HFFc6 (cell line): Measurements from ENCODE around the gene P2RX6. TPM values are rescaled to one million over a fixed set of nuclear protein-coding genes. Genes with fewer than 3 reads are reported as not detected.

Experiments used
- DNase-seq: peaks from one replicate; pipeline ENCODE4 v3.0.0-alpha.2; 2018
- H3K27ac Mint-ChIP-seq: 2 replicates; pipeline ENCODE4 v1.8.0; 2020; ENCODE audit warnings: mild to moderate bottlenecking, mixed read lengths
- H3K27me3 Mint-ChIP-seq: 2 replicates; pipeline ENCODE4 v1.8.0; 2021; ENCODE audit warnings: mild to moderate bottlenecking, moderate library complexity, mixed read lengths; ENCODE audit not compliant: insufficient read depth
- H3K36me3 Mint-ChIP-seq: 2 replicates; pipeline ENCODE4 v1.8.0; 2021; ENCODE audit warnings: low read depth, mixed read lengths
- H3K4me1 Mint-ChIP-seq: 2 replicates; pipeline ENCODE4 v1.8.0; 2020; ENCODE audit warnings: low read depth, mixed read lengths
- H3K4me3 Mint-ChIP-seq: 2 replicates; pipeline ENCODE4 v1.8.0; 2020; ENCODE audit warnings: mild to moderate bottlenecking, moderate library complexity, mixed read lengths
- H3K9me3 Mint-ChIP-seq: 2 replicates; pipeline ENCODE4 v1.8.0; 2020; ENCODE audit warnings: mild to moderate bottlenecking, mixed read lengths
- CTCF ChIP-seq: fragments of 200-600 bp; sonication (generic); IDR thresholded peaks from 2 replicates; pipeline ENCODE4 v1.5.0; 2021; ENCODE audit warnings: antibody characterized with exemption, mild to moderate bottlenecking
- total RNA-seq, 6 experiments: library from RNA; stranded (reverse); fragmentation: NEBNext Ultra II Directional; extraction: Animal tissue kit (Norgen Biotek cat#: 25700); gene quantifications; 2 replicates in 1 of 6; 3 replicates in 5 of 6; pipeline ENCODE4 v1.2.3, GENCODE V29; 2021

The P2RX6 gene
- total RNA-seq, 6 experiments from 2014 or later: 1.6 to 4.0 (median 1.9) TPM

DNA sequence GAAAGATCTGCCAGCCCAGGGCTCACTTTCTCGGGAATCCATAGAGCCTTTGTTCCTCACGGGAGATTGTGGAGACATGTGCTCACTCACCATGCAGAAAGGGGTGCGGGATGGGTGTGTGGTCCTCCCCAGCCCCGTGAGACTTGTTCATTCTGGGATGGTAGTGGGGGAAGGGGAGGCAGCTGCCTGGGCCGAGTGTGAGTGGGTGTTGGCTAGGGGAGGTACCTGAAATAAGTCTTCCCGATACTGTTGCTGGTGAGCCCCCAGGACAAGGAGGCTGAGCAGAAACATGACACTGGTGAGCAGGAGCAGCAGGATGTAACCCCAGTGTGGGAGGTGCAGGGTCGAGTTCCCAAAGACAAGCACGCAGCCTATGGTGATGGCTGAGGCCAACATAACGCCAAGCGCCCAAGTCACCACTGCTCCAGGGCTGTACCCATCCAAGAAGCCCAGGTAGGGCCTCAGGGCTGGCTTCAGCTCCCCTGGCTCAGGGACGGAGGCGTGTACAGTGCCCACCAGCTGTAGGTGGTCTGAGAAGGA lies 14.6 kb downstream of the P2RX6 start:
- no peak for DNase-seq
- Mint-ChIP-seq H3K4me1 (peaks cover 12% of the 10 kb centered on the region), H3K27me3 (peaks cover 10% of the 10 kb centered on the region), H3K9me3 (no peaks in the 10 kb centered on the region), H3K27ac (no peak overlapping the region), H3K36me3 (no peaks in the 10 kb centered on the region), H3K4me3 (no peak overlapping the region)
- no peak for TF ChIP-seq CTCF

DNA sequence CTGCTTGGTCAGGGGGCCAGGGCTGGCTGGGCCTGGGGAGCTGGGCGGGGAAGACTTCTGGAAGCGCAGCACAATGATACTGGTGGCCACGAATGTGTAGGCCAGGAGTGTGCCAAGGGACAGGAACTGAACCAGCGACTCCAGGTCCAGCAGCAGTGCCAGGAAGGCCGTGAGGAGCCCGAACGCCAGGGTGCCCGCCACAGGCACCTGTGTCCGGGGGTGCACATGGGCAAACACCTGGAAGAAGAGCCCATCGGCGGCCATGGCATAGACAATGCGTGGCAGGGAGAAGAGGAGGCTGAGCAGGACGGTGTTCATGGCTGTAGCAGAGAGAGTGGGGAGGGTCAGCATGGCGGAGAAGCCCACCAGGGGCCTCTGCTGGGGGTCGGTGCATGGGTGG lies 15.1 kb downstream of the P2RX6 start:
- Mint-ChIP-seq H3K4me3 (no peak overlapping the region), H3K9me3 (no peaks in the 10 kb centered on the region), H3K27me3 (peaks cover 11% of the 10 kb centered on the region), H3K4me1 (peaks cover 12% of the 10 kb centered on the region), H3K36me3 (no peaks in the 10 kb centered on the region), H3K27ac (no peak overlapping the region)
- no peak for DNase-seq
- no peak for TF ChIP-seq CTCF

GRCh38 chr22:21030621-21031544 lies 15.9 kb downstream of the P2RX6 start:
- H3K9me3 Mint-ChIP-seq: no peaks in the 10 kb centered on the region
- TF ChIP-seq CTCF: no peak

GRCh38 chr22:21031545-21032036 lies 16.6 kb downstream of the P2RX6 start:
- Mint-ChIP-seq H3K27me3 (peaks cover 11% of the 10 kb centered on the region), H3K36me3 (no peaks in the 10 kb centered on the region), H3K9me3 (no peaks in the 10 kb centered on the region), H3K27ac (no peak overlapping the region), H3K4me3 (no peak overlapping the region), H3K4me1 (peaks cover 12% of the 10 kb centered on the region)
- no peak for TF ChIP-seq CTCF
- no peak for DNase-seq

More at GRCh38 chr22:21030621-21031544, 15.9 kb downstream of the P2RX6 start:
- Mint-ChIP-seq H3K36me3 (no peaks in the 10 kb centered on the region), H3K27me3 (peaks cover 11% of the 10 kb centered on the region), H3K4me3 (no peak overlapping the region), H3K27ac (no peak overlapping the region), H3K4me1 (peaks cover 12% of the 10 kb centered on the region)
- no peak for DNase-seq

DNA sequence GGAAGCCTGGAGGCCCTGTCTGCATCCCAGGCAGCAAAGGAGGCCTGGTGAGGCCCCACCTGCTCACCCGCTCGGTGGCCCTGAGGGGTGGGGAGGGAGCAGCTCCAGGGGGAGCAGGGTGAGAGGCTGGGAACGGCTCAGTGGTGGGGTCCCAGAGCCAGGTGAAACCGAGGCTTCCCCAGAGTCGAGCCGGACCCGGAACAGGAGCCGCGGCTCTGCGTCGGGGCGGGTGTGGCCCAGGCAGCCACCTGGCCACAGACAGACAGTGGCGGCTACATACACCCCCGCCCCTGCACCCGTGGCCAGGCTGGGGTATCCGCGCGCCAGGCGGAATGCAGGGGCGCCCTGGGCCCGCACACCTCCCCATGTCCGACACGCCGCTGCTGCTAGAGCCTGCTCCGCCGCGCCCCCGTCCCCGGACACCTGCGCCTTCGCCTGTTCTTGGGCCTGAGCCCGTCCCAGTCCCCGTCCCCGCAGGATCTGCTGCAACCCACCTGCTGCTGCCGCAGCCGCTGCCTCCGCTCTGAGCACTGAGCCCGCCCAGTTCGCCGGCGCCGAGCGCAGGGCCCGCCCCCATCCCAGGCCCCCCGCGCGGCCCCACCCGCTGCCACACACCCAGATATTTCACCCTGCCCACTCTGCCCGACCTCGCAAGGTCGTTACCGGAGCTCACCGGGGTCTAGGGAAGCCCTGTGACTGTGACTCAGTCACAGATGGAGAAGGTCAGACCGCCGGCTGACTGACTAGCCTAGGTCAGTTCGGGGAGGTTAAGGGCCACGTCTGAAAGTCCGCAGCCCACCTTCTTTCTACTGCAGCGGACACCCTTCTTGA lies 17.3 kb downstream of the P2RX6 start, which contains the start of gene SLC7A4:
SLC7A4 (minus strand) TSS at position 525 of the 831 bp plus-strand sequence. CDS start 749 bp downstream, outside the sequence.
- no peak for TF ChIP-seq CTCF
- no peaks in the 10 kb centered on the region for H3K36me3 Mint-ChIP-seq
- peaks cover 8% of the 10 kb centered on the region for H3K4me1 Mint-ChIP-seq
- H3K4me3 Mint-ChIP-seq: no peak within 1 kb of the TSS
- H3K27ac Mint-ChIP-seq: no peak within 1 kb of the TSS
- H3K27me3 Mint-ChIP-seq: peaks cover 11% of the 10 kb centered on the region
- H3K9me3 Mint-ChIP-seq: no peaks in the 10 kb centered on the region
- DNase-seq: no peak
